ENCODE data around the gene SNTG2.

DNA sequence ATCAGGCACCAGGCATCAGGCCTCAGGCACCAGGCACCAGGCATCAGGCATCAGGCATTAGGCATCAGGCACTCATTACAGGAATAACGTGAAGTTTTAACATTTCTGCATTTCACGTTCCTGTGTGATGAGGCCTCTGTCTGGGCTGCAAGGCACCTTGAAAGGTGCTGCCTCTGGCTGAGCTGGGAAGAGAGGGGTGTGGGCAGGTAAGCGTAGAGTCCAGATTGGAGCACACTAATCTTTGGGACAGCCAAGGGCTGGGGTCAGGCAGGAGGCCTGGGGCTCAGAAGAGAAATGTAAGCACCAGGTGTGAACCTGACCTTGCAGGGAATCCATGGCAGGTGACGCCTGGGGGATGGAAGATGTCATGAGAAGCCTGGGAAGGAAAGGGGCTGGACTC lies 25.3 kb upstream of the SNTG2 start:
- TF ChIP-seq CTCF (IDR thresholded peaks at IDR 0.05 in 8 of 11, conservative IDR thresholded peaks at IDR 0.05 in 3 of 11) (no peak), POLR2A (IDR thresholded peaks at IDR 0.05) (no peak), POLR2AphosphoS5 (IDR thresholded peaks at IDR 0.05) (no peak)

Measured in spleen (tissue), 7 donors.